ENCODE measurements around the gene LTB.
"Not testable (repeated sequence)": the region's sequence is repeated elsewhere in the genome, so short reads cannot be mapped to it uniquely, and the experiment has no call there.

LTB gene

DNA sequence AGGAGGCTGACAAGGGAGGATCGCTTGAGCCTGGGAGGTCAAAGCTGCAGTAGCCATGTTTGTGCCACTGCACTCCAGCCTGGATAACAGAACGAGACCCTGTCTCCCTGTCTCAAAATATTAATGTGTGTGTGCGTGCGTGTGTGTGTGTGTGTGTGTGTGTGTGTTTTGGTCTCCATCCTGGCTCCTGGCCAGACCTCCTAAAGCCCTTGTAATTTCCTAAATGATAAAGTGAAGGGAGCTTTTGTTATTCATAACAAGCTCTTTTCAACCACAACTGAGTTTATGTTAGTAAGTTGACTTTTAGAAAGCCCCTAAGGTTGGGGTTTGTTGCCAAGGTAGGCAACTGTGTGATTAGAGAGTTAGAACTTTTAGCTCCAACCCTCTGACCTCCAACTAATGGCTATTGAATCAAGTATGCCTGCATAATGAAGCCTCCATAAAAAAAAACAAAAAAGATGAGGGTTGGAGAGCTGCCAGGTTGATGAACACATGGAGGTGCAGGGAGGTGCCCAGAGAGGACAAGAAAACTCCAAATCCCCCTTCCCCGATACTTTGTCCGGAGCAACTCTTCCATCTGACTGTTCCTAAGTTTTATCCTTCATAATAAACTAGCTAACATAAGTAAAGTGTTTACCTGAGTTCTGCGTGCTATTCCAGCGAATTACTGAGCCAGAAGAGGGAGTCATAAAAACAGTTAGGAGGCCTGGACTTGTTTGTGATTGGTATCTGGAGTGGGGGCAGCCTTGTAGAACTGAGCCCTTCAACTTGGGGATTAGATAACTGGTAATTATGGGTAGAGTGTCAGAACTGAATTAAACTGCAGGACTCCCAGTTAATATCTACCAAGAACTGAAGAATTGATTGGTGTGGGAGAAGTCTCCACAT, 27.5 kb upstream of the LTB start:
- no peak for DNase-seq (ENCODE audit: insufficient read length, low spot score)
- FAIRE-seq: no peak

- FAIRE-seq (no peak), DNase-seq (ENCODE audit: insufficient read length, low spot score) (no peak)
Observed at GRCh38 chr6:31607317-31607716, 25.1 kb upstream of the LTB start.

DNA sequence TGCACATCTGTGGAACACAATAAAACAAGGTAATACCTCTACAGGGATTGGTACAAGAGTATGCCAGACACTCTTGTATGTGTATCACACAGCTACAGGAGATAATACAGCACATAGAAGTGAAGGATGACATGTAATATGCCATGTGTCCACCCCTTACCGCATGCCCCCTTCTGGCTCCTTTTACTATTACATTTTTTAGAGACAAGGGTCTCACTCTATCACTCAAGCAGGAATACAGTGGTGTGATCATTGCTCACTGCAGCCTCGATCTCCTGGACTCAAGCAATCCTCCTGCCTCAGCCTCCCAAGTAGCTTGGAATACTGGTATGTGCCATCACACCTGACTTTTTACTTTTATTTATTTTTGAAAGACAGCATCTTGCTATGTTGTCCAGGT, 14.8 kb upstream of the LTB start:
- FAIRE-seq (peak; percentile 77), DNase-seq (ENCODE audit: insufficient read length, low spot score) (no peak)

GRCh38 chr6:31592396-31592771, 10.2 kb upstream of the LTB start:
- FAIRE-seq (no peak), DNase-seq (ENCODE audit: insufficient read length, low spot score) (no peak)

- DNase-seq (ENCODE audit: insufficient read length, low spot score); FAIRE-seq: not testable (repeated sequence)
Observed at GRCh38 chr6:31590691-31591090, 8.5 kb upstream of the LTB start.

DNA sequence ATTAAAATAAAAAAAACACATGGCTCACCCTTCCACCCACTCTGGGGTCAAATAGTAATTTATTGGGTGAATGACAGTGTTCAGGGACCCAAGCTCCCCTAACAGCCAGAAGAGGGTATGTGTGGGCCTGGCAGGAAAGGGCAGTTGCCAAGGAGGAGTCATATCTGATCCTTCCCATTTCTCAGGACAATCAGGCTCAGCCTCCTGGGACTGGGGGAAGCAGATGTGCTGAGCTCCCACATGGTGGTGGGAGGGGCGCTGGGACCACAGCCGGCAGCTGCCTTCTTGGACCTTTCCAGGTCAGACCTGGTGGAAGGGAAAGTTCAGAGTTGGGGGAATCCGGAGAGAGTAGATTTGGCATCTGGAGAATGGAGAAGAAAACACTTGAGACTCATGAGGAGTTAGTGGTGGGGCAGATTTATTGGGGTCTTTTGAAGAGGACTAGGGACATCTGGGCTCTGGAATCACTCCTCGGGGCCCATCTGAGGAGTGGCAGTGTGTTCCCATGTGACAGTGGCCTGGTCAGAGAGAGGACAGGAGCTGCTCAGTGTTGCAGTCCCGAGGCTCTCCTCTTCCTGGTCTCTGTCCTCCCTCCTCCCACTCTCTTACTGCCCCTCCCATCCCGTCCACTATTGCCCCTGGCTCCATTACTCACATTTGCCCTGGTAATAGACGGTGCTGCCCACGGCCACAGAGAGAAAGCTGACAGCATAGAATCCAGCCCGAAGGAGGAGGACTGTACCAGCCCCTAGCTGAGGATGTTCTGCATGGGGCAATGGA, 6.8 kb upstream of the LTB start:
- no peak for FAIRE-seq

GRCh38 chr6:31587791-31588777, 5.9 kb upstream of the LTB start:
- DNase-seq (ENCODE audit: insufficient read length, low spot score) (no peak), FAIRE-seq (peak; percentile 92)

More for the DNA sequence above, 6.8 kb upstream of the LTB start:
- no peak for DNase-seq (ENCODE audit: insufficient read length, low spot score)

DNA sequence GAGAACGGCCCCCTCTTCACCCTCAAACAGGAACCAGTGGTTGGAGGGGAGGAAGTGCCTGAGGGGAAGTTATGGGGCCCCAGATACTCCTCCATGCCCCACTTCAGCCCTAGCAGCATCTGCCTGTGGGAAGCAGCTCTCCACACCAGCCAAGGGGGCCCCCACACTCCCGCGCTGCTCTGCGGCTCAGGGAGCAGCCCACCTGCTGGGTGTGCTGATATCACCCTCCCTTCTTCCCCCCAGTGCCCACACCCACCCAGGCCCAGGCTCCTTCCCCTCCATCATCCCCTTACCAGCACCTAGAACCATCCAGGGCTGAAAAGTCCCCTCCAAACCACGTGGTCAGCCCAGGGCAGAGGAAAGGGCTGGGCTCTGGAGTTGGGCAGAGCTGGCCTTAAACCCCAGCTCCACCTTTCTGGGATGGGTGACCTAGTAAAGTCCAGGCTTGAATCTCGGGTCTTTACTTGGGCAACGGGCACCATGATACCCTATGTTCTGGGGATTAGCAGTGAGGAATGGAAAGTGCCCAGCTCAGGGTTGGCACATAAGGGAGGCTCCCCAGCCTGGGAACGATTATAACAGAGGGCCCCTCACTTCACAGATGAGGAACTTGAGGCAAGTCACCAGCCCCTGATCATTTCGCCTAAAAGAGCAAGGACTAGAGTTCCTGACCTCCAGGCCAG, 4.5 kb upstream of the LTB start:
- DNase-seq (ENCODE audit: insufficient read length, low spot score) (no peak), FAIRE-seq (no peak)

GRCh38 chr6:31586008-31586407, 3.8 kb upstream of the LTB start, which contains the start of gene LST1:
Gene LST1 (plus strand): TSS chr6:31586277. CDS start chr6:31587300, 1,023 bp downstream.
- peak; percentile 35 for FAIRE-seq

GRCh38 chr6:31585491-31585890, 3.3 kb upstream of the LTB start:
- peak; percentile 84 for FAIRE-seq

More at GRCh38 chr6:31586008-31586407, 3.8 kb upstream of the LTB start, which contains the start of gene LST1:
- no peak for DNase-seq (ENCODE audit: insufficient read length, low spot score)

GRCh38 chr6:31581434-31582229, 592 bp downstream of the LTB start:
- no peak for DNase-seq (ENCODE audit: insufficient read length, low spot score)

More at GRCh38 chr6:31585491-31585890, 3.3 kb upstream of the LTB start:
- DNase-seq (ENCODE audit: insufficient read length, low spot score): no peak

DNA sequence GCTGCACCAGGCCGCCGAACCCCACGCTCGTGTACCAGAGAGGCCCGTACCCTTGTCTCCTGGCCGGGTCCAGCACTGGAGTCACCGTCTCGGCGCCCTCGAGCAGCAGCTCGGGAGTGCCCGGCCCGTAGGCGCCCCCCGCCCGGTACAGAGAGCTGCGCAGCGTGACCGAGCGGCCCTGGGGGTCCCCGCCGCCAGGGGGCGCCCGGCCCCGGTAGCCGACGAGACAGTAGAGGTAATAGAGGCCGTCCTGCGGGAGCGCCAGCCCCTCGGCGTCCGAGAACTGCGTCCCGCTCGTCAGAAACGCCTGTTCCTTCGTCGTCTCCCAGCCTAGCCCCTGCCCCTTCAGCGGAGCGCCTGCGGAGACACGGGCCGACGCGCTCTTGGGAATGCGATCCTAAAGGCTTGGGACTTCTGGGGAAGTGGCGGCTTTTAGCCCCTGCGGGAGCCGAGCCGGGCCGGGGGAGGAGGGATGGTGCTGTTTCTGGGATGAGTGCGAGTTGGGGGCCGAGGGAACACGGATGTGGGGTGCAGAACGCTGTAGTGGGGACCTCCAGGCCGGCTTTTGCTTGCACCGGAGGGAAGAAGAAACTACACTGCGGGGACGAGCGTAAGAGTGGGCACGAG, 1.3 kb downstream of the LTB start:
- DNase-seq (ENCODE audit: insufficient read length, low spot score): no peak
- FAIRE-seq: peak; percentile 31

More at GRCh38 chr6:31581434-31582229, 592 bp downstream of the LTB start:
- FAIRE-seq: peak; percentile 44

- FAIRE-seq (no peak), DNase-seq (ENCODE audit: insufficient read length, low spot score) (no peak)
Observed at GRCh38 chr6:31580438-31580740, 1.8 kb downstream of the LTB start.

DNA sequence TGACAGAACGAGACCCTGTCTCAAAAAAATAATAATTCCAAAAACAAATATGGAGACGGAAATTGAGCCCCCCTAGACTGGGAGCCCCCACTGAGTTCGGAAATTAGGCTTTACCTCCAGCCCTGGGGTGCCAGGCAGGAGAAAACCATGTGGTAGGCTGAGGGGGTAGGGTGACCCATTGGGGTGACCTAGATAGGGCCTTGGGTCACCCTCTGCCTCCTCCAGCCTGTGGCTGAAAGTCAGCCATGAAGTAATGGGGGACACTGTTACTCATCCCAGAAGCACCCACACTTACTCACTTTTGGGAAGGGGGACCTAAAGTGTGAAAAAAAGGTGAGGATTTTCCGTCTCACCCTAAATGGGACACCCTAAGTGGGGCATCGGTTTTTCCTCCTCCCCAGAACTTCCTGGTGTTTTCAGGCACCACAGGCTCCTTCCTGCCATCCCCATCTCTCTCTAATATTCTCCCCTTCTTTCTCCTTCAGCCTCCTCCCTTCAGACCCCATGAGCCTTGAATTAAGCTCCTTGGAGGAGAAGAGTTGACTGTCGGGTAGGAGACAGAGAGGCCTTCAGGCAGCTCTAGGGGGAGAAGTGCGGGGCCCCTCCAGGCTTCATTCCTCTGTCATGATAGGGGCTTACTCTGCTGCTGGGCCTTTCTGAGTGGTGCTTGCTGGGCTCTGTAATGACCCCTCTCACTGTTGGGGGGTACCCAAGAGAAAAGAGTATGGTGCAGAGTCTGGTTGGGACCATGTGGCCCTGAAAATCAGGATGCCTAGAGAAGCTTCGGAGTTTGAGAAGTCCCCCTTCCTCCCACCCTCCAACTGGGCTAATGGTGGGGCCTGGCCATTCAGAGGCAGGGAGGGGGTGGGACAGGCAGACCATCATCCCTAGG, 2.4 kb downstream of the LTB start:
- no peak for FAIRE-seq
- no peak for DNase-seq (ENCODE audit: insufficient read length, low spot score)

GRCh38 chr6:31579119-31579505, 3.1 kb downstream of the LTB start:
- no peak for DNase-seq (ENCODE audit: insufficient read length, low spot score)
- FAIRE-seq: no peak

GRCh38 chr6:31578184-31579118, 3.8 kb downstream of the LTB start:
- FAIRE-seq: no peak
- no peak for DNase-seq (ENCODE audit: insufficient read length, low spot score)

DNA sequence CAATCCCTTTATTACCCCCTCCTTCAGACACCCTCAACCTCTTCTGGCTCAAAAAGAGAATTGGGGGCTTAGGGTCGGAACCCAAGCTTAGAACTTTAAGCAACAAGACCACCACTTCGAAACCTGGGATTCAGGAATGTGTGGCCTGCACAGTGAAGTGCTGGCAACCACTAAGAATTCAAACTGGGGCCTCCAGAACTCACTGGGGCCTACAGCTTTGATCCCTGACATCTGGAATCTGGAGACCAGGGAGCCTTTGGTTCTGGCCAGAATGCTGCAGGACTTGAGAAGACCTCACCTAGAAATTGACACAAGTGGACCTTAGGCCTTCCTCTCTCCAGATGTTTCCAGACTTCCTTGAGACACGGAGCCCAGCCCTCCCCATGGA, 4.7 kb downstream of the LTB start:
- FAIRE-seq (no peak), DNase-seq (ENCODE audit: insufficient read length, low spot score) (no peak)
